ENCODE measurements around the gene SLC6A1. TPM values are rescaled to one million over a fixed set of nuclear protein-coding genes. Genes with fewer than 3 reads are reported as not detected.

Gene SLC6A1
- total and polyA plus RNA-seq, 2 of the 8 experiments (the other 6 are each of a cell fraction or from before 2014, with no cell fraction given), result 0.30 to 0.63 TPM

DNA sequence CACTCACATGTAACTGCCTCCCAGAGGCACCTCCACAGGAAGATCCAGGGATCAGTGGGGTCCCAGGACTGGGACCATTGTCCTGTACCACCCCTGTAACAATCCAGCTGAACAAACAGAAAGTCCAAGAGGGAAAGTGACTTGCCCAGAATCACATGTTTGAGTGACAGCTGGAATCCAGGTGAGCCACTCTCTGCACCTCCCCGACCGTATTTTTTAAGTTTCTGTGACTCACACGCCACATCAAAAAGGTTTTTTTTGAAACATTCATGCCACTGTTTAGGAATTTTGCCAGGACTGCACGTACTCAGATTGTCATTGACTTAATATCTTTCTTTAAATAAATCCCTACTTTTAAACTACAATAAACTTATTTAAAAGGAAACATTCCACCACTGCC, 9.8 kb upstream of the SLC6A1 start:
- no peak overlapping the region for H3K4me2 ChIP-seq (ENCODE audit: insufficient read depth in 1 of 2, low read depth in 2 of 2, low read length in 2 of 2)
- H3K18ac ChIP-seq (ENCODE audit: extremely low read depth, low read length), result no peak overlapping the region
- no peak overlapping the region for H4K5ac ChIP-seq (ENCODE audit: insufficient read length, low read depth, low read length)
- H3K56ac ChIP-seq (replicated peaks; ENCODE audit: insufficient read length, low read depth, low read length), result no peak overlapping the region
- no peak overlapping the region for H4K91ac ChIP-seq (replicated peaks; ENCODE audit: insufficient read length, low read length)
- 84% methylated on average over 4 of the region's 4 CpGs; no CpG with 5 or more reads in 1 of the 2 experiments for WGBS, 2 experiments (ENCODE audit: extremely low coverage in 1 of 2, insufficient coverage in 1 of 2, insufficient read length in 1 of 2, insufficient replicate concordance in 2 of 2, low coverage in 1 of 2, low lambda C conversion rate in 2 of 2, missing lambda C conversion rate in 1 of 2)
- H3K14ac ChIP-seq (ENCODE audit: insufficient read length), result no peak overlapping the region
- H3K23ac ChIP-seq (ENCODE audit: insufficient read length), result no peak overlapping the region
- FAIRE-seq (no peak), DNase-seq (ENCODE audit: low read depth in 1 of 2, low spot score in 2 of 2) (no peak)
- no peak overlapping the region for H2BK20ac ChIP-seq (ENCODE audit: low read length)
- H3K27me3 ChIP-seq (replicated peaks in 1 of 4; ENCODE audit: control insufficient read depth in 3 of 4, extremely low read depth in 1 of 4, insufficient read depth in 3 of 4, low read length in 3 of 4), result no peaks in the 10 kb centered on the region; a peak in 1 of 7 replicates
- H2BK120ac ChIP-seq (replicated peaks; ENCODE audit: low read depth, low read length), result no peak overlapping the region
- H3K79me1 ChIP-seq (ENCODE audit: low read depth, low read length), result no peaks in the 10 kb centered on the region
- H2BK15ac ChIP-seq (ENCODE audit: low read length), result no peak overlapping the region
- no peak overlapping the region for H3K4ac ChIP-seq (replicated peaks; ENCODE audit: insufficient read length, low read depth, low read length)
- no peak overlapping the region for H3K9ac ChIP-seq (replicated peaks in 1 of 4; ENCODE audit: extremely low read depth in 1 of 4, low read depth in 3 of 4, low read length in 3 of 4)
- H3K27ac ChIP-seq (ENCODE audit: low read depth, low read length), result no peak overlapping the region
- H3K9me3 ChIP-seq (ENCODE audit: insufficient read depth in 2 of 2, low read depth in 1 of 2, low read length in 1 of 2), result no peaks in the 10 kb centered on the region
- no peak overlapping the region for H4K8ac ChIP-seq (ENCODE audit: extremely low read depth, insufficient read depth, low read length)
- H3K36me3 ChIP-seq (ENCODE audit: control insufficient read depth in 2 of 4, insufficient read depth in 4 of 4, low read length in 3 of 4), result no peaks in the 10 kb centered on the region
- H2AFZ ChIP-seq (ENCODE audit: low read length), result no peak overlapping the region
- POLR2A ChIA-PET (ENCODE audit: partially characterized antibody), result no interaction called here
- H3K79me2 ChIP-seq (ENCODE audit: control insufficient read depth in 1 of 2, insufficient read depth in 2 of 2, low read length in 2 of 2), result no peaks in the 10 kb centered on the region
- no peak overlapping the region for H2BK12ac ChIP-seq (ENCODE audit: low read depth, low read length)
- H2AK5ac ChIP-seq (ENCODE audit: low read depth, low read length), result no peak overlapping the region
- CTCF ChIA-PET (ENCODE audit: partially characterized antibody), result interaction anchor here (0.7 to 13.3 kb wide), 29 partner anchors 8 to 587 kb away, joined by 3 to 207 read pairs (median 5); no protein-coding TSS in a partner anchor
- TF ChIP-seq, protein P1, sequence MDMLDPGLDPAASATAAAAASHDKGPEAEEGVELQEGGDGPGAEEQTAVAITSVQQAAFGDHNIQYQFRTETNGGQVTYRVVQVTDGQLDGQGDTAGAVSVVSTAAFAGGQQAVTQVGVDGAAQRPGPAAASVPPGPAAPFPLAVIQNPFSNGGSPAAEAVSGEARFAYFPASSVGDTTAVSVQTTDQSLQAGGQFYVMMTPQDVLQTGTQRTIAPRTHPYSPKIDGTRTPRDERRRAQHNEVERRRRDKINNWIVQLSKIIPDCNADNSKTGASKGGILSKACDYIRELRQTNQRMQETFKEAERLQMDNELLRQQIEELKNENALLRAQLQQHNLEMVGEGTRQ (IDR thresholded peaks at IDR 0.05; ENCODE audit: low read length), result no peak
- TF ChIP-seq SP2 (IDR thresholded peaks at IDR 0.05; ENCODE audit: low read length) (no peak), GTF2F1 (IDR thresholded peaks at IDR 0.05; ENCODE audit: borderline replicate concordance, low read depth, low read length) (no peak)
- peaks cover 3 to 8% (median 6%) of the 10 kb centered on the region in 4 experiments for H3K4me1 ChIP-seq (replicated peaks in 1 of 4; ENCODE audit: control insufficient read depth in 3 of 4, insufficient read depth in 4 of 4, low read length in 3 of 4)
- H3K4me3 ChIP-seq (ENCODE audit: extremely low read depth in 1 of 4, insufficient read depth in 2 of 4, low read depth in 3 of 4, low read length in 4 of 4), result no peak overlapping the region
- no peak overlapping the region for H2BK5ac ChIP-seq (ENCODE audit: low read depth, low read length)
- H3K23me2 ChIP-seq (ENCODE audit: low read depth, low read length), result no peaks in the 10 kb centered on the region
- H4K20me1 ChIP-seq (replicated peaks in 1 of 2; ENCODE audit: control insufficient read depth in 1 of 2, insufficient read depth in 2 of 2, low read length in 2 of 2), result no peaks in the 10 kb centered on the region

Measured in H1 (cell line).